GM19395 (cell line): Measurements from ENCODE around the gene TGFBR3.

Source experiments
- ATAC-seq: cut with Tn5 transposase; IDR thresholded peaks from one replicate; pipeline ENCODE4 v1.9.1; 2021; ENCODE audit warnings: mild to moderate bottlenecking, moderate library complexity; ENCODE audit not compliant: unreplicated experiment

Gene TGFBR3

GRCh38 chr1:91783423-91784170 is 102.4 kb downstream of the TGFBR3 start:
- no peak for ATAC-seq

- ATAC-seq = no peak
These were observed 103.9 kb downstream of the TGFBR3 start for GRCh38 chr1:91781901-91782622.

DNA sequence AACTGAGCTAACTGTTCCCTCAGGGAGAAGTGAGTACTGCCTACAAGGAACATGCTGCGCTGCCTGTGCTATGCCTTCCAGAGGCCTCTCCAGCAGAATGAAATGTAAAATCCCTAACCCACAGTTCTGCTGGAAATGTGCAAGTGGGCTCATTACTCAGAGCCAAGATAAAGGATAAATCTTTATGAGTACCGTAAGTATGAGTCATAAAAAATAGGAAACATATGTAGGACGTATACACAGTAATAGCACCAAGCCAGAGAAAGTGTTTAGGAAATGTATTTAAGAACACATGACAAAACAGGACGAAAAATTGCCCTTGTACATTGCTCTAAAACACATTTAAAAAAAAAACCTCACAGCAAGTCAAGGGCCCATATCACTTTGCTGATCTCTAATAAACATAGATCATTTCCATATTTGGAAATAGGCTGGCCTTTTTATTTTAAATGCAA is 104.6 kb downstream of the TGFBR3 start:
- no peak for ATAC-seq

GRCh38 chr1:91779548-91780021 is 106.4 kb downstream of the TGFBR3 start:
- ATAC-seq = no peak

- no peak for ATAC-seq
These were observed 107.0 kb downstream of the TGFBR3 start for GRCh38 chr1:91778964-91779363.

- ATAC-seq = no peak
These were observed 108.2 kb downstream of the TGFBR3 start for GRCh38 chr1:91777630-91778300.

- no peak for ATAC-seq
These were observed 108.8 kb downstream of the TGFBR3 start for GRCh38 chr1:91777196-91777595.

- no peak for ATAC-seq
These were observed 109.7 kb downstream of the TGFBR3 start for GRCh38 chr1:91776068-91776794.

- ATAC-seq = no peak
These were observed 110.7 kb downstream of the TGFBR3 start for GRCh38 chr1:91775227-91775626.

DNA sequence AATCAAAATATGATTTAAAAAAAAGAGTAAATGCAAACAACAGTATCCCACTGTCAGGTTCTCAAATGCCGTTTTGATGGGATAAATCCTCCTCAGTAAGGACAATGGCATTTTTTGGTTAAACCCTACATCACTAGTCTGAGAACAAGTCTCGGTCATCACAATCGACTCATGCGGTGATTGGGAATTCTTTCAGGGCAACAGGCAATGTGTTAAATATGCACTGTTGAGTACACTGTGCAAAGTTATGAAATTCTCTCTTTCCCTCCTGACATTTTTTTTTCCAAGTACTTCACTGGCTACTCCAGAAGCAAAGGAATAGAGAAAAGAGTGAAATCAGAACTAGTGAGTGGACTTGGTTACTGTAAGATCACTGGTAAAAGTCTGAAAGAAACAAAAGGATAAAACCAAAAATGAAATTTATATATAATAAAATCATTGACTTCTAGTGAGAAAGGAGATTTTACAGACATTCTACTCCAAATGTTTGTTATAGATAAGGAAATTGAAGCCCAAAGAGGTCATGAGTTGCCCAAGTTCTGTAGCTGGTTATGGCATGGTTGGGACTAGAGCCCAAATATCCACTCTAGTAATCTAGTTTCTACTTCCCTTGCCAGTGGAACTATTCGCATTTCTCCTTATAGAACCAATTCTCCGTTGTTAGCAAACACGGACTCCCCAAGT is 111.3 kb downstream of the TGFBR3 start:
- no peak for ATAC-seq

- ATAC-seq = no peak
These were observed 114.2 kb downstream of the TGFBR3 start for GRCh38 chr1:91771717-91772116.

- ATAC-seq = no peak
These were observed 115.2 kb downstream of the TGFBR3 start for GRCh38 chr1:91770667-91771268.

GRCh38 chr1:91769742-91770141 is 116.2 kb downstream of the TGFBR3 start:
- ATAC-seq = no peak

DNA sequence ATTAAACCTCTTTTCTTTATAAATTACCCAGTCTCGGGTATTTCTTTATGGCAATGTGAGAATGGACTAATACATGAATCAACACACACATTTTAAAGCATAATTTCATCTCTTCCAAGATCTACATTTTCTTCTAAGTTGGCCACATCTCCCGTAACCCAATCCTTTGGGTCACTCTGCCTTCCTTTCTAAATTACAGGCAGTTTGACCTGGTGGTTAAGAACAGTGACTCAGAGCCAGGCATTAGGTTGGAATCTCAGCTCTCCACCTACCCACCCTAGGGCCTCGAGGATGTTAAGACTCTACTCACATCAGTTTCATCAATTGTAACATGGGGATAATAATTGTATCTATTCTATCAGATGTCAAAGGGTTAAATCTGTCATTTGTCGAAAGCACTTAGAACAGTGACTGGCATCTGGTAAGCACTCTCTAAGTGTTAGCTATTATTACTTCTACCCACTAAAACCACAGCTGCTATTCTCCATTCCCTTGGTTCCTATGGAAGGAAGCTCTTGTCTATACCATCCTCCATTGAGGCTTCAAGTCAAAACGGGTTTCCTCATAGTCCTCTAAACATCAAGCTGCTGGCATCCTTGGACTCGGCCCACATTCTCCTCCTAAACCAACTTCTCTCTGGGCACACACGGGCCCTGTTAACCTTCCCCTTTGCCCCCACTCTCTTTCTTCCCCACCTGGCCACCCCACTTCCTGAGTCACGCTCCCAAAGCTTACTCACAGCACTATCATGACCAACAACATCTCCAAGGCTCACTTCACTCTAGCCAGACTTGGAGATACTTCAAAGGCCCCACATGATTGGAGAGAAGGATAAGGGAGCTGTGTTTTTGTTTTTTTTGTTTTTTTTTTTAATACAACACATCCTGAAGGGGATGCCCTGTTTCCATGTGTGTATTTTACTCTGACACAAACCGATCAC is 116.9 kb downstream of the TGFBR3 start:
- ATAC-seq = no peak

- no peak for ATAC-seq
These were observed 117.8 kb downstream of the TGFBR3 start for GRCh38 chr1:91768120-91768519.

GRCh38 chr1:91766883-91767282 is 119.1 kb downstream of the TGFBR3 start:
- ATAC-seq = no peak

DNA sequence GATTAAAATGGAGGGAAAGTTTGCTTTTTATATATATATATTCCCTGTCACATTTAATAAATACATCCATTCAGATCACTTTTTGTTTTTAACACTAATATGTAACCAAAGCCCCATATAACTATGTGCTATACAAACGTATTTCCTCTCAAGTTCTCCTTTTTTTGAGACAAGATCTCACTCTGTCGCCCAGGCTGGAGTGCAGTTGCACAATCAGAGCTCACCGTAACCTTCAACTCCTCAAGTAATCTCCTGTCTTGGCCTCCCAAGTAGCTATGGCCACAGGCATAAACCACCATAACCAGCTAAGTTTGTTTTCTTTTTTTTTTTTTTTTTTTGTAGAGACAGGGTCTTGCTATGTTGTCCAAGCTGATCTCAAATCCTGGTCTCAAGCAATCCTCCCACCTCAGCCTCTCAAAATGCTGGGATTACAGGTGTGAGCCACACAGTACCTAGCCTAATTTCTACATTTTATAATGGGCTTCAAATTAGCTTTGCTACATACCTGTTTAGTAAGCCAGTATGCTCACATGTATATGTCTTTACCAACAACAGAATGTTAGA is 120.0 kb downstream of the TGFBR3 start:
- no peak for ATAC-seq

DNA sequence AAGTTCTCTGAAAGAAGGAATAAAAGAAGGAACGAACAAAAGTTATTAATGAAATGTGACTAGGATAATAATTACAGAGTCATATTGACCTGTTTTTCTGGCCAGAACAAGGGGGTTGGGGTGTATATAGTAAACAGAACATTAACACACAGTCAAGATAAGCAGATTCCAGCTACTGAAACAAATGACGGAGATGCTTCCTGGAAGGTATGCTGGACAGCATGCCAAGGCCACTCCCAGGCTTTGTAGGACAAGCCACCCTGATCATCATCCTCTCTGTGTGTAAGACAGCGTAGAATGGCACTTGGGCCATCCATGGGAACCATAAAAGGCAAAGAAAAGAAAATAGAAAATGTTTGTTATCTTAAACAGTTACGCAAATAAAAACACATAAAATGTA is 120.7 kb downstream of the TGFBR3 start:
- ATAC-seq = no peak
